Measurements from ENCODE around the gene RIMS1. TPM values are rescaled to one million over a fixed set of nuclear protein-coding genes. Genes with fewer than 3 reads are reported as not detected.
A peak's percentile ranks its signal among the peaks of the same experiment; 100 is the strongest.

The RIMS1 gene
- total RNA-seq, 1 experiment from 2014 or later = 0.08 TPM

DNA sequence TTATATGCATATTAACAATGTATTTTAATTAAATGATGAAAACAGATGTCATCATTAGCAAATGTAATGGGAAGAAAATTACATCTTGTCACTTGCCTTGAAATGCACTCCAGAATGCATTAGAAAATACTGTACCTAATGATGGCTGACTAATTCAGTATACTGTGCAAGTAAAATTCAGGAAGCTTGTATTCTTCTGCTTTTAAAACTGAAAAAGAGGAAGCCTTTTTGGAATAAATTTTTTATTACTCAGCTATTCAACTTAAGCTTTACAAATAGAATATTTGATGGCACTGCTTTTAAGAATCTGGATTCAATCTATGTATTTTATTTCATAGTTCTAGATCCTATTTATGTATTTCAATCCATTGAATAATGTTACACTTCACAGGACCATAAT is 195.5 kb downstream of the RIMS1 start:
- H3K27ac ChIP-seq = no peak overlapping the region
- DNase-seq (ENCODE audit: low read depth in 1 of 2, low spot score in 2 of 2) = no peak
- H3K36me3 ChIP-seq = no peaks in the 10 kb centered on the region
- no peaks in the 10 kb centered on the region for H3K4me1 ChIP-seq (replicated peaks)
- H3K9me3 ChIP-seq (replicated peaks) = no peaks in the 10 kb centered on the region
- peaks cover 2% of the 10 kb centered on the region; the same call in 1 of the 2 replicates for H3K27me3 ChIP-seq (replicated peaks)
- H3K4me3 ChIP-seq = no peak overlapping the region

DNA sequence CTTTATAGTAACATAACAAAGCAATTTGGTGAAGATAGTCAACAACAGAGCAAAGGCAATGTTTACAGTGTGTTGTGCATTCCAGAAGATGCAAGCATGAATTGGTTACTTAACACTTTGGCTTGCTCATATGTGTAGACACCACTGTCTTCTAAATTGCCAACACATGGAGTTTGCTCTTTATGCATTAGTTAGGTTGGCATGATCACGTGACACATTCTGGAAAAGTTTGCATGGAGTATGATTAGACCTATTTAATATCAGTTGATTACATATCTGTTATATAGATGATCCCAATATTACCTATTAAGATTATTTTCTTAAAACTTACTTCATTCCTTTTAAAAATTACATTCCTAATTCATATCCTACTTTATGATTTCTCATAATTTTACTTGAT is 197.6 kb downstream of the RIMS1 start:
- H3K36me3 ChIP-seq = no peaks in the 10 kb centered on the region
- no peak overlapping the region for H3K27ac ChIP-seq
- peaks cover under 1% of the 10 kb centered on the region; the same call in 1 of the 2 replicates for H3K27me3 ChIP-seq (replicated peaks)
- no peak overlapping the region for H3K4me3 ChIP-seq
- no peaks in the 10 kb centered on the region for H3K4me1 ChIP-seq (replicated peaks)
- H3K9me3 ChIP-seq (replicated peaks) = no peaks in the 10 kb centered on the region
- DNase-seq (ENCODE audit: low read depth in 1 of 2, low spot score in 2 of 2) = no peak

DNA sequence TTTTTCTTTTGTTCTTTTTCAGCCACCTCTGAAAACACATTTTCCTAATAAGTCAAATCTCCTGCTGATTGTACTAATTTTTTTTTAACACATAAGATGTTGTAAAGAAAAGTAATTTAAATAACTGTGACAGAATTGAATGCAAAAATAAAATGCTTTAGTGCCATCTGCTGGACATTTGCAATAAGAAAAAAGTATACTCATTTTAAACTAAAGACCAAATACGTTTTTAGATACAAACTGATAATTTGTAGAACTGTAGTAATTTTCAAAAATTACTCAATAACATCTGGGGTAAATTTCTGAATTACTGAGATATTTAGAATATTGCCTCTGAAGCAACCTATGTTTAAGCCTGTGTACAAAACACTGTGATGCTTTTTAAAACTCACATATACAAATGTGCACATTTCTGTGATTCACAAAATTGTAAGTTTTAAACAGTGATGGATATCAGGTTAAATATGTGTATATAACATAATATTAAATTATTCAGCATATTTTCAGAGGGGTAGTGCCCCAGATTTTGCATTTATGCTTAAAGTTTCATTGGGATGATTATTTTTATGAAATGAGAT is 198.7 kb downstream of the RIMS1 start:
- Histone ChIP-seq H3K27me3 (replicated peaks) (no peaks in the 10 kb centered on the region; the same call in 1 of the 2 replicates), H3K27ac (no peak overlapping the region), H3K9me3 (replicated peaks) (no peaks in the 10 kb centered on the region), H3K36me3 (no peaks in the 10 kb centered on the region), H3K4me1 (replicated peaks) (no peaks in the 10 kb centered on the region), H3K4me3 (no peak overlapping the region)
- peak in 1 of 2 experiments; percentile 5 for DNase-seq (ENCODE audit: low read depth in 1 of 2, low spot score in 2 of 2)

DNA sequence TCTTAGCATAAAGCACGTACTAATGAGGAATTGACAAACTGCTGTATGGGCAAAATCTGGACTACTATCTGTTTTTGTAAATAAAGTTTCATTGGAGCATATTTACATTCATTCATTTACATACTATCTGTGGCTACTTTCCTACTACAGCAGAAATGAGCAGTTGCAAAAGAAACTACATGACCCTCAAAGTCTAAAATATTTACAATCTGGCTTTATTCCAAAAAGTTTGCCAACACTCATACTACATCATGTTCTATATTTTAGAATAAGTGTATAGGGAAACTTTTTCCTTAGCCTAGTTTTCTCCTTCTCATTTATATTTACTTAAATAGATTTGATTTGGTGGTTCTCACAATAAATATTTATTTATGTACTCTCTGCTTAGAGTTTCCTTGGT is 208.2 kb downstream of the RIMS1 start:
- Histone ChIP-seq H3K4me3 (no peak overlapping the region), H3K27ac (no peak overlapping the region), H3K9me3 (replicated peaks) (no peaks in the 10 kb centered on the region), H3K36me3 (no peaks in the 10 kb centered on the region), H3K27me3 (replicated peaks) (no peaks in the 10 kb centered on the region), H3K4me1 (replicated peaks) (no peaks in the 10 kb centered on the region)
- DNase-seq (ENCODE audit: low read depth in 1 of 2, low spot score in 2 of 2) = no peak

DNA sequence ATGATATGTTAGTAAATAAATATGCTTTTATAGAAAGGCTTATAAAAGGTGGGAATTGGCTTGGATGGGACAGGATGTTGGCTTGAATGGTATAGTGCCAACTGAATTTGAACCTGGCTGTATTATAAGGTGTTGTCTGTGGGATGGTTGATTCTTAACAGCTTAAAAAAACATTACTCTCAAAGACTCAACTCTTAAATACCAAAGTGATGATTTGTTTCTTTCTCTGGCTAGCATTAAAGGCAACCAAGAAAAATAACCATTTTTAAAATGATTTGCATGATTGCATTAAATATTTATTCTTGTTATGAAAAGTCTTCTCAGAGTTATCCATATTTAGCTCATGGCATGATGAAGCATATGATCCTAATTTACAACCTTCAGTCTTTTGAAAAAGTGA is 216.2 kb downstream of the RIMS1 start:
- Histone ChIP-seq H3K4me1 (replicated peaks) (no peaks in the 10 kb centered on the region), H3K36me3 (no peaks in the 10 kb centered on the region), H3K27me3 (replicated peaks) (0 out of 2 replicates have a peak, but pooled peaks cover 3% of the 10 kb centered on the region), H3K27ac (no peak overlapping the region), H3K9me3 (replicated peaks) (no peaks in the 10 kb centered on the region), H3K4me3 (no peak overlapping the region)
- no peak for DNase-seq (ENCODE audit: low read depth in 1 of 2, low spot score in 2 of 2)

DNA sequence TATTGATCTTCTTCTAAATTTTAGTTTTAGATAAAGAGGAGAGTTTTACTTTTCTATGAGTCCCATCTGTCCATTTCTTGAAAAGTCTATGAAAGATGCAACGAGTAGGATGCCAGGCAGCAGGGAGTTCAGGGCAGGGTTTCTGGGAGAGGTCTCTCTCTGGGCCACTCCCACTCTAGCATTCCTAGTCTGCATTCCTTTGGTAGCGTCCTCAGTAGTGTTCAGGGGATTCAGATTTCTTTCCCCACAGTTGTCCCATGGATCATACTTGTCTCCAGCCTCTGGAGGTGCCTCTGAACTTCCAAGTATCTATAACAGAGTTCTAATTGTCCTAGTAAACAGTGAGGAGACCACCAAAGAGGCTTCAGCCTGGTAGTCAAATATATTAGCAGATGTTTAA is 225.3 kb downstream of the RIMS1 start:
- no peaks in the 10 kb centered on the region for H3K27me3 ChIP-seq (replicated peaks)
- no peak overlapping the region for H3K27ac ChIP-seq
- DNase-seq (ENCODE audit: low read depth in 1 of 2, low spot score in 2 of 2) = no peak
- H3K9me3 ChIP-seq (replicated peaks) = no peaks in the 10 kb centered on the region
- H3K4me3 ChIP-seq = no peak overlapping the region
- no peaks in the 10 kb centered on the region for H3K36me3 ChIP-seq
- no peaks in the 10 kb centered on the region for H3K4me1 ChIP-seq (replicated peaks)

DNA sequence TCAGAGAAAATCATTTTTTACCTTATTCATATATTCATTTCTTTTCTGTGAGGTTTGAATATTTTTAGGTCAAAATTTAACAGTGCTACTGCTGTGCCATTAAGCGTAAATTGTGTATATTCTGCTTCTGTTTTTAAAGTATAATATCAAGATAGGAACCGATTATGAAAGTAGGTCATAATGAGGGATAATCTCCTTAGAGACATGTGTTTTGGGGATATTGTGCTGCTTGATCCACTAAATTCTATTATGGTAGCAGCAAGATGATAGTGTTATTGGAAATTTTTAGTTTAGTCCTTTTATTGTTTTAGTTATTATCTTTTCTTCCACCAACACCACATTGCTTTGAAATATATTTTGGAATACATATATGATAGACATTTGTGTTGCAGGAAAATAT is 244.0 kb downstream of the RIMS1 start:
- H3K4me1 ChIP-seq (replicated peaks) = no peaks in the 10 kb centered on the region
- no peak overlapping the region for H3K27ac ChIP-seq
- no peaks in the 10 kb centered on the region for H3K27me3 ChIP-seq (replicated peaks)
- no peaks in the 10 kb centered on the region for H3K9me3 ChIP-seq (replicated peaks)
- DNase-seq (ENCODE audit: low read depth in 1 of 2, low spot score in 2 of 2) = no peak
- no peaks in the 10 kb centered on the region for H3K36me3 ChIP-seq
- no peak overlapping the region for H3K4me3 ChIP-seq

DNA sequence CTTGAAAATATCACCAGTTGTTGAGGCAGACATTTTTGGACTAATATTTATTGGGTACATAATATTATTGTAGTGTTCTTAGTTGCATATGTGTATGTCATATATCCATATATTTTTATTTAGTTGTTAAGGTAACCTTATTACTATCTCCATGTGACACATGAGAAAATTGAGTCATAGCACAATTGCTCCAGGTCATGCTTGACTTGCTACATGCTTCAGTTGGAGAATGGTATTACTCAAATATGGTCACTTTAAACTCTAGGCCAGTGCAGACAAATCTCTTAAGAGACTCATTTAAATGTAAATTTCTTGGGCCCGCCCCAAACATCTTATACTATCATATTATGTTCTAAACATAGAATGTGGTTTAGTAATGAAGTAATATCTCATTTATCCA is 246.1 kb downstream of the RIMS1 start:
- H3K4me1 ChIP-seq (replicated peaks) = no peaks in the 10 kb centered on the region
- H3K36me3 ChIP-seq = no peaks in the 10 kb centered on the region
- H3K27ac ChIP-seq = no peak overlapping the region
- no peak overlapping the region for H3K4me3 ChIP-seq
- no peak for DNase-seq (ENCODE audit: low read depth in 1 of 2, low spot score in 2 of 2)
- no peaks in the 10 kb centered on the region for H3K27me3 ChIP-seq (replicated peaks)
- H3K9me3 ChIP-seq (replicated peaks) = no peaks in the 10 kb centered on the region

DNA sequence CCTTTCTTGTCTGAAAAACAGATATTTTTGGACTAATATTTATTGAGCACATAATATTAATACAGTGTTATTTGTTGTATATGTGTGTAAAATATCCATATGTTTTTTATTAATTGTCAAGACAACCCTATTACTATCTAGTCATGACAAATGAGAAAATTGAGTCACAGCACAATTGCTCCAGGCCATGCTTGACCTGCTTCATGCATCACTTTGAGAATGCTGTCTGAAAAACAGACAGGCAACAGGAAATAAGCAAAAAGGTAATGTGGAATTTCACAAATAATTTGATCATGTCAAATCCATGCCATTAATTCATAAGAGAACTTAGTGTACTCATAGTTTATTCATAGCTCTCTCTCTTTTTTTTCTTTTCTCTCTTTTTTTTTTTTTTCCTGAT is 246.5 kb downstream of the RIMS1 start:
- no peaks in the 10 kb centered on the region for H3K4me1 ChIP-seq (replicated peaks)
- no peak overlapping the region for H3K4me3 ChIP-seq
- H3K36me3 ChIP-seq = no peaks in the 10 kb centered on the region
- no peaks in the 10 kb centered on the region for H3K9me3 ChIP-seq (replicated peaks)
- H3K27ac ChIP-seq = no peak overlapping the region
- DNase-seq (ENCODE audit: low read depth in 1 of 2, low spot score in 2 of 2) = no peak
- no peaks in the 10 kb centered on the region for H3K27me3 ChIP-seq (replicated peaks)

DNA sequence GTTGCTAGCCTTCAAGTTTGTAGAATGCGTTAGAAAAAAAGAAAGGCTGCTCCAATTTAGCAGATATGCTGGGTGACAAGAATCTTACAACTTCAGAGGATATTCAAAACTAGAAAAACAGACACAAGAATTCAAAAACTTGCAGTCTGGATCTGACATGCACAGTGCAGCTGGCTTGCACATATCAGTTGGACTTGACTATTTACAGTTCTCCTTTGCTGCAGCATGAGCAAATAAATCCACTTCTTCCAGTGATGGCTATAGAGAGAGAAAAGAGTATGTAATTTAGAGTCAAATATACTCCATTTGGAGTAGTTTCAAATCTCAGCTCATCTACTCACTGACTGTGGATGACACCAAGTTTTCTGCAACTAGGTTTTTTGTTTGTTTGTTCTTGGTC is 247.0 kb downstream of the RIMS1 start:
- Histone ChIP-seq H3K36me3 (no peaks in the 10 kb centered on the region), H3K4me1 (replicated peaks) (no peaks in the 10 kb centered on the region), H3K27ac (no peak overlapping the region), H3K9me3 (replicated peaks) (no peaks in the 10 kb centered on the region), H3K27me3 (replicated peaks) (no peaks in the 10 kb centered on the region), H3K4me3 (no peak overlapping the region)
- DNase-seq (ENCODE audit: low read depth in 1 of 2, low spot score in 2 of 2) = no peak

DNA sequence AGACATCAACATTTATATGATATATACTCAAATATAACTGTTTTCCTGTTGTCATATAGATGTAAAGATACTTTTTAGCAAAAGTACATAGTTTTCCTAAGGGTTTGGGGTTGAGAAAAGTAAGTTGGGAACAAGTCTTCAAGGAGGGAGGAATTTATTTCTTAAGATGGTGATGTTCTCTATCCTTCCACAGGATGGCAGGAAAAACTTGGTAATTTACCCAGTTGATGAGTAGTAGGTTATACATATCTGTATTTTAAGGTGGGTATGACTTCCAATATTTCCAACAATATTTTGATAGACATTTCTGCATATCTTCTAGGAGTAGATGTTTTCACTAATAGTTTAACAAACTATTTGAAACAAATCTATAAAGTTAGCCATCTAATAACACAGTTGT is 254.4 kb downstream of the RIMS1 start:
- H3K9me3 ChIP-seq (replicated peaks) = no peaks in the 10 kb centered on the region
- H3K36me3 ChIP-seq = no peaks in the 10 kb centered on the region
- no peak for DNase-seq (ENCODE audit: low read depth in 1 of 2, low spot score in 2 of 2)
- H3K4me1 ChIP-seq (replicated peaks) = no peaks in the 10 kb centered on the region
- no peak overlapping the region for H3K4me3 ChIP-seq
- no peak overlapping the region for H3K27ac ChIP-seq
- no peaks in the 10 kb centered on the region for H3K27me3 ChIP-seq (replicated peaks)

DNA sequence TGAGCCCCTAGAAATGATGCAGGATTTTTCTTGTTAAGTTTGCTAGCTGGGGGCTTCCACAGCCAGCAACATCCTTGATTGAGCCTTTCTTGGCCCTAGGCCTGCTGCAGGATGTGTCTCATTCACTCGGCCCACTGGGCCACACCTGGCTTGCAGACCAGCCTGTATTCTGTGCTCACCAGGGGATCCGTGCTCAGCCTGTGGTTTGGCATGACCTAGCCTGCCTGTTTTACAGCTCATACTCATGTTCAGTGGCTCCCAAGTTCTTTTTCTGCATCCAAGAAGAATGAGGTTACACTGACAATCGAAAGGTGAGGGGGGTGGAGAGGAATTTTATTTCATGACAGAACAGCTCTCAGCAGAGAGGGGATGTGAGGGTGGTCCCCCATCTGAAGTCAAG is 263.4 kb downstream of the RIMS1 start:
- no peak for DNase-seq (ENCODE audit: low read depth in 1 of 2, low spot score in 2 of 2)
- no peaks in the 10 kb centered on the region for H3K4me1 ChIP-seq (replicated peaks)

DNA sequence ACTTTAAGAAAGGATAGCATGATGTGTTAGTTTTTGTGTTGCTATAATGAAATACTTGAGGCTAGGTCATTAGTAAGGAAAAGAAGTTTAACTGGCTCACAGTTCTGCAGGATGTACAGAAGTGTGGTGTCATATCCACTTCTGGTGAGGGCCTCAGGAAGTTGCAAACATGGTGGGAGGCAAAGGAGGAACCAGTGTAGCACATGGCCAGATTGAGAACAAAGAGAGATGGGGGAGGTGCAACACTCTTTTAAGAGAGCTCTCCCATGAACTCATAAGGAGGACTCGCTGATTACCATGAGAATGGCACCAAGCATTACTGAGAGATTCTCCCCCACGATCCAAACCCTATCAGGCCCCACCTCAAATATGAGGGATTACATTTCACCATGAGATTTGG is 265.4 kb downstream of the RIMS1 start:
- Histone ChIP-seq H3K4me1 (replicated peaks) (no peaks in the 10 kb centered on the region), H3K9me3 (replicated peaks) (no peaks in the 10 kb centered on the region), H3K27ac (no peak overlapping the region), H3K36me3 (no peaks in the 10 kb centered on the region), H3K27me3 (replicated peaks) (no peaks in the 10 kb centered on the region), H3K4me3 (no peak overlapping the region)
- DNase-seq (ENCODE audit: low read depth in 1 of 2, low spot score in 2 of 2) = no peak

More for the DNA sequence above, 263.4 kb downstream of the RIMS1 start:
- Histone ChIP-seq H3K4me3 (no peak overlapping the region), H3K36me3 (no peaks in the 10 kb centered on the region), H3K27me3 (replicated peaks) (no peaks in the 10 kb centered on the region), H3K27ac (no peak overlapping the region), H3K9me3 (replicated peaks) (no peaks in the 10 kb centered on the region)

DNA sequence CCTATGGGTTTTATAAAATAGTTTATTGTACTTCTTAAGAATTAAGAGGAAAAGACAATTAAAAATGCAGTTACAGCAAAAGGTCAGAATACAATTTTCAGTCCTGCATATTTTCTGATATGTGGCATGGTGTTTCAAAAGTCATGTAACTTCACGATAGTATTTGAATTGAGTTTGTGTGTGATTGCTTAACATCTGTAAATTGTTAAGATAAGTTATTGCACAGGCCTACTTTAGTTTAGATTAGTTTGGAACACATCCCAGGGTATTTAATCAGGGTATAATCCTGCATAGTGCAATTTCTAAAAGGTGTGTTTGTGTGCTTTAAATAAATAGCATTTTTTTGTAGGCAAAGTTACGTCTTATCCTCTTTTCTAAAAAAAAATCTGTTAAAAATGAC is 289.6 kb downstream of the RIMS1 start:
- Histone ChIP-seq H3K36me3 (no peaks in the 10 kb centered on the region), H3K9me3 (replicated peaks) (no peaks in the 10 kb centered on the region), H3K4me1 (replicated peaks) (no peaks in the 10 kb centered on the region), H3K4me3 (no peak overlapping the region), H3K27me3 (replicated peaks) (peaks cover 5% of the 10 kb centered on the region), H3K27ac (no peak overlapping the region)
- no peak for DNase-seq (ENCODE audit: low read depth in 1 of 2, low spot score in 2 of 2)

Measured in SJSA1 (cell line).